ENCODE results near the gene VAC14. TPM values are rescaled to one million over a fixed set of nuclear protein-coding genes. Genes with fewer than 3 reads are reported as not detected.

Gene VAC14
- total RNA-seq, 4 donors from 2014 or later, result 25.7 to 49.5 (median 40.4) TPM

DNA sequence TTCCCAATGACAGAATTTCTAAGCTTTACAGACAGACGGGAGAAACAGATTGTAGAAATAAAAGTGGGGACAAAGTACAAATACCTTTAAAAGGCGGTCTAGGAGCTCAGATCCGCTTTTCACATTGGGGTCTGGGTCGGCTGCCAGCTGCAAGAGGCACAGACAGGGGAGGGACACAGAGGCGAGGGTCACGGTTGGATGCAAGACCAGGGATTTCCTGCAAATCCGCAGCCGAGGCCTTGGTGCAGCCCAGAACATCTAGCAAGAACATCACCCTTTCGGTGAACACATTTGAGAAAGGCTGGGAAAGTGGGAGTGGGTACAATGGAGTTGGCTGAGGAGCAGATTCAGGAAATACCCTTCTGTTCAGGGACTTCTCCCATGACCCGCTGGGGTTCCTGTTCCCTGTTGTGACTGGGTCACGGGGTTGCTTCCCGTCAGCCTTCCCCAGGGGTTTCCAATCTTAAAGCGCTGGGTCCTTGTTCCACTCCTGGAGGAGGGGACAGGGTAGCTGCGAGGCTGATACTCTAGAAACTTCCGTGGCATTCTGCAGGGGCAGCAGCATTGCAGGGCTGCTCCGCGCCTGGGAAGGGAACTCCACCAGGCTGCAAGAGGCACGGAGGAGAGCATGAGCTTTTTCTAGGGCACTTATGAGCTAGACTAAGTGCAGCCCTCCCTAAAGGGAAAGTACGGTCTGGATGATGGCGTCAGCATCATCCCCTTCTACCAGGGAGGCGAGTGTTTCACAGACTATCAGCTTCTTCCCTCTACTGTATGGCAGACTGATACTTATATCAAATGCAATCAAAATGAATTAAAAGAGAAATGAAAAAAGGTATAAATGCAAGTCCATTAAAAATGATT is 16.0 kb downstream of the VAC14 start:
- Histone ChIP-seq H3K27ac (no peak overlapping the region), H3K9me3 (no peaks in the 10 kb centered on the region), H3K4me1 (peaks cover 0 to 11% (median 0%) of the 10 kb centered on the region in 4 donors), H3K36me3 (peaks cover 0 to 86% (median 40%) of the 10 kb centered on the region in 3 donors), H3K4me3 (no peak overlapping the region), H3K27me3 (no peaks in the 10 kb centered on the region)
- 89 to 94% methylated on average over 21 of the region's 21 CpGs for WGBS, 2 donors
- TF ChIP-seq, protein P1, sequence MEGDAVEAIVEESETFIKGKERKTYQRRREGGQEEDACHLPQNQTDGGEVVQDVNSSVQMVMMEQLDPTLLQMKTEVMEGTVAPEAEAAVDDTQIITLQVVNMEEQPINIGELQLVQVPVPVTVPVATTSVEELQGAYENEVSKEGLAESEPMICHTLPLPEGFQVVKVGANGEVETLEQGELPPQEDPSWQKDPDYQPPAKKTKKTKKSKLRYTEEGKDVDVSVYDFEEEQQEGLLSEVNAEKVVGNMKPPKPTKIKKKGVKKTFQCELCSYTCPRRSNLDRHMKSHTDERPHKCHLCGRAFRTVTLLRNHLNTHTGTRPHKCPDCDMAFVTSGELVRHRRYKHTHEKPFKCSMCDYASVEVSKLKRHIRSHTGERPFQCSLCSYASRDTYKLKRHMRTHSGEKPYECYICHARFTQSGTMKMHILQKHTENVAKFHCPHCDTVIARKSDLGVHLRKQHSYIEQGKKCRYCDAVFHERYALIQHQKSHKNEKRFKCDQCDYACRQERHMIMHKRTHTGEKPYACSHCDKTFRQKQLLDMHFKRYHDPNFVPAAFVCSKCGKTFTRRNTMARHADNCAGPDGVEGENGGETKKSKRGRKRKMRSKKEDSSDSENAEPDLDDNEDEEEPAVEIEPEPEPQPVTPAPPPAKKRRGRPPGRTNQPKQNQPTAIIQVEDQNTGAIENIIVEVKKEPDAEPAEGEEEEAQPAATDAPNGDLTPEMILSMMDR (IDR thresholded peaks at IDR 0.05), result no peak
- TF ChIP-seq EP300 (IDR thresholded peaks at IDR 0.05) (no peak), POLR2A (IDR thresholded peaks at IDR 0.05) (no peak)
- no peak for DNase-seq (ENCODE audit: low spot score in 2 of 2)

DNA sequence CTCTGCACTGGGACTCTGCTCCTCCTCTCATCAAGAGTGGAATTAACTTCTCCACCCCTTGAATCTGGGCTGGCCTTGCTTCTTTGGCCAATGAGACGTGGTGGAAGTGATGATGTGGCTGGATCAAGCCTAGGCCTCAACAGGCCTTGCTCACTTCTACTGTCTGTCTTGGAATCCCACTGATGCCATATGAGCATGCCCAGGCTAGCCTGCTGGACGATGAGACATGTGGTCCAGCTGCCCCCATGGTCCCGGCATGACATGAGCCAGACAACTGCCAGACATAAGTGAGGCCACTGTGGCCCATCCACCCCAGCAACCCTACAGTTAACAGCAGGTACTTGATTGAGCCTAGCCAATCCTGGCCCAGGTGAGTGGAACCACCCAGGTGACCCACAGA is 18.7 kb downstream of the VAC14 start:
- Histone ChIP-seq H3K36me3 (peaks cover 0 to 86% (median 48%) of the 10 kb centered on the region in 3 donors), H3K4me1 (peaks cover 0 to 6% (median 4%) of the 10 kb centered on the region in 4 donors), H3K4me3 (no peak overlapping the region), H3K9me3 (no peaks in the 10 kb centered on the region), H3K27ac (no peak overlapping the region), H3K27me3 (no peaks in the 10 kb centered on the region)
- TF ChIP-seq, protein P1 (IDR thresholded peaks at IDR 0.05), result no peak
- TF ChIP-seq POLR2A (IDR thresholded peaks at IDR 0.05) (no peak), EP300 (IDR thresholded peaks at IDR 0.05) (no peak)
- WGBS, 2 donors, result 76 to 100% methylated on average over 3 of the region's 3 CpGs
- no peak for DNase-seq (ENCODE audit: low spot score in 2 of 2)

DNA sequence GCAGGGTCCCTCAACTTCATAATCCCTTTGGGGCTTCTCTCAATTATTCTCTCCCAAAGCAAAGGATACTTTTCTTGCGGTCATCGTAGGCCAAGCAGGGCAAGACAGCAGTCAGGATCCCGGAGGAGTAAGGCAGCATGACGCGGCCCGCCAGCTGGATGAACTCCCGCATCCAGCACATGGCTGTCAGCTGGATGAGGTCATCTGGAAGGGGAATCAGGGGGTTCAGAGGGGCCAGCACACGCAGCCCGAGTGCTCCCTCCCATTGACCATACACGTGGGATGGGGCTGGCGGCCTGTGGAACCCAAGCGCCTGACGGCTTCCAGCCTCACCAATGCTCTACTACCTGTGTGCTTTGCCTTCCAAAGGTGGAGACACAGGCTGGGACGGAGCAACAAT is 19.2 kb downstream of the VAC14 start:
- Histone ChIP-seq H3K27me3 (no peaks in the 10 kb centered on the region), H3K27ac (no peak overlapping the region), H3K4me1 (peaks cover 0 to 6% (median 4%) of the 10 kb centered on the region in 4 donors), H3K36me3 (peaks cover 0 to 84% (median 48%) of the 10 kb centered on the region in 3 donors), H3K9me3 (no peaks in the 10 kb centered on the region), H3K4me3 (no peak overlapping the region)
- WGBS, 2 donors, result 95 to 98% methylated on average over 12 to 13 of the region's 14 CpGs
- no peak for DNase-seq (ENCODE audit: low spot score in 2 of 2)
- TF ChIP-seq, protein P1 (IDR thresholded peaks at IDR 0.05), result no peak
- no peak for TF ChIP-seq POLR2A (IDR thresholded peaks at IDR 0.05)

DNA sequence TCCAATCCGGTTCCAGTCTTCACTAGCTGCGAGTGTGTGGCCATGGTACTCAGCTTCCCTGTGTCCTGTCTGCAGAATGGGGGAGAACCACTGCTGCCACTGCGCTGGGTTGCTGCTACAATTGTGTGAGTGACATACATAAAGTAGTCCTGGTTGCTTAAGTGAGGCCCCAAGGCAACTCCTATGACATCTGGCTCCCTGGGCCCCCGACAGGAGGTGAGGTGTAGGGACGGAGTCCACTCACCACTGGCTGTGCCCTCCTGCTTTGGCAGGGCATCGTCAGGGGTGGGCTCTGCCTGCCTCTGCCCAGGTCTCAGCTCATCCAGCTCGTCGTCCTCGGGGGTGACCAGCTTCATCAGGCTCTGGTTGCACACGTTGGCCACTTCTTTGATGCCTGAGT is 20.4 kb downstream of the VAC14 start:
- TF ChIP-seq EP300 (IDR thresholded peaks at IDR 0.05), result no peak
- no peak for TF ChIP-seq POLR2A (IDR thresholded peaks at IDR 0.05)
- TF ChIP-seq, protein P1 (IDR thresholded peaks at IDR 0.05), result no peak
- Histone ChIP-seq H3K27ac (no peak overlapping the region), H3K4me3 (no peak overlapping the region), H3K4me1 (peaks cover 0 to 6% (median 4%) of the 10 kb centered on the region in 4 donors), H3K9me3 (no peaks in the 10 kb centered on the region), H3K27me3 (no peaks in the 10 kb centered on the region), H3K36me3 (peaks cover 0 to 71% (median 48%) of the 10 kb centered on the region in 3 donors)
- DNase-seq (ENCODE audit: low spot score in 2 of 2), result no peak
- WGBS, 2 donors, result 93 to 96% methylated on average over 6 to 10 of the region's 10 CpGs

DNA sequence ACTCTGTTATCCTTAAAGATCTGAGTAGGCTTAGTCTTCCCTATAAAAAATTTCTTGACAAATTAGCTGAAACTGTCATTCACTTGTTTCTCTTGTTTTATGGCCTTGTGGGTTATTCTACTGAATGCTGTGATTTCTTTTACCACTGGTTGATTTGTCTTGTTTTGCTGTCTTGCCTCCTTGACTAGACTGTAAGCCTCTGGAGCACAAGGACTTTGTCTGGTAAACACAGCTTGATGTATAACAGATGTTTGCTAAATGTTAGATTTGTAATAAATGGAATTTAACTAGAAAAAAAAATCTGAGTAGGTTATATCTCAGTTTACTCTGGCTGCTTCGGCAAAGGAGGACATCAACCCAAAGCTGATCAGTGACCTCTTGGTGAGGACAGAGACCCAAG is 21.6 kb downstream of the VAC14 start:
- Histone ChIP-seq H3K4me3 (no peak overlapping the region), H3K27me3 (no peaks in the 10 kb centered on the region), H3K27ac (no peak overlapping the region), H3K36me3 (peaks cover 0 to 63% (median 48%) of the 10 kb centered on the region in 3 donors), H3K9me3 (no peaks in the 10 kb centered on the region), H3K4me1 (peaks cover 0 to 6% (median 4%) of the 10 kb centered on the region in 4 donors)
- TF ChIP-seq, protein P1 (IDR thresholded peaks at IDR 0.05), result no peak
- no peak for TF ChIP-seq POLR2A (IDR thresholded peaks at IDR 0.05)
- no peak for TF ChIP-seq EP300 (IDR thresholded peaks at IDR 0.05)
- WGBS, 2 donors, result 55 to 78% methylated on average over 1 of the region's 1 CpG
- DNase-seq (ENCODE audit: low spot score in 2 of 2), result no peak
